Spleen (tissue), 11 donors: ENCODE measurements around the gene TBC1D22A. TPM values are rescaled to one million over a fixed set of nuclear protein-coding genes. Genes with fewer than 3 reads are reported as not detected.

Experiments
- DNase-seq: peaks from one replicate; pipeline ENCODE4 v3.0.0-alpha.2; 2020
- H3K27ac ChIP-seq, 8 donors: fragments of 200-600 bp; sonication (generic) in 7 of 8; 1 replicate in 4 of 8; 2 replicates in 4 of 8; pipeline versions ENCODE4 v1.5.0 to v1.8.0; 2016 to 2021; ENCODE audit warnings: inconsistent platforms in 4 of 8, mild to moderate bottlenecking in 4 of 8, moderate library complexity in 1 of 8
- H3K27me3 ChIP-seq, 7 donors: fragments of 200-600 bp; sonication (generic) in 6 of 7; replicated peaks in 1 of 7; 1 replicate in 4 of 7; 2 replicates in 3 of 7; pipeline versions ENCODE4 v1.5.0 to v1.8.0; 2016 to 2021; ENCODE audit warnings: inconsistent platforms in 3 of 7, mild to moderate bottlenecking in 1 of 7
- H3K36me3 ChIP-seq, 6 donors: fragments of 200-600 bp; sonication (generic) in 5 of 6; 1 replicate in 4 of 6; 2 replicates in 2 of 6; pipeline versions ENCODE4 v1.5.0 to v1.8.0; 2016 to 2021; ENCODE audit warnings: inconsistent platforms in 2 of 6
- H3K4me1 ChIP-seq, 6 donors: fragments of 200-600 bp; sonication (generic) in 5 of 6; 1 replicate in 3 of 6; 2 replicates in 3 of 6; pipeline versions ENCODE4 v1.5.0 to v1.8.0; 2016 to 2021; ENCODE audit warnings: inconsistent platforms in 3 of 6
- H3K4me3 ChIP-seq, 8 donors: fragments of 200-600 bp; sonication (generic) in 7 of 8; 1 replicate in 4 of 8; 2 replicates in 4 of 8; pipeline versions ENCODE4 v1.5.0 to v1.8.0; 2016 to 2021; ENCODE audit warnings: inconsistent platforms in 4 of 8, mild to moderate bottlenecking in 4 of 8, moderate library complexity in 2 of 8
- H3K9me3 ChIP-seq, 8 donors: fragments of 200-600 bp; sonication (generic) in 7 of 8; 1 replicate in 4 of 8; 2 replicates in 4 of 8; pipeline versions ENCODE4 v1.5.0 to v1.8.0; 2016 to 2021; ENCODE audit warnings: inconsistent platforms in 4 of 8
- CTCF ChIP-seq, 11 experiments: fragments of 200-600 bp in 7 of 11; fragments of 450-650 bp in 4 of 11; sonication (generic) in 4 of 11; IDR thresholded peaks in 8 of 11; conservative IDR thresholded peaks in 3 of 11; 1 replicate in 7 of 11; 2 replicates in 4 of 11; pipeline versions ENCODE4 v1.4.0 to v1.8.0; 2016 to 2021; ENCODE audit warnings: antibody characterized with exemption in 11 of 11, inconsistent platforms in 4 of 11, mild to moderate bottlenecking in 1 of 11
- POLR2A ChIP-seq, 3 donors: fragments of 450-650 bp; IDR thresholded peaks; one replicate each; pipeline ENCODE4 v1.5.1; 2017; ENCODE audit warnings: antibody characterized with exemption in 3 of 3, mild to moderate bottlenecking in 1 of 3
- POLR2AphosphoS5 ChIP-seq, 3 donors: sonication (generic); formaldehyde crosslinking; IDR thresholded peaks; one replicate each; pipeline ENCODE4 v1.5.1; 2017; ENCODE audit warnings: antibody characterized with exemption in 3 of 3
- WGBS, 5 donors: extraction: QIAGEN DNeasy Blood & Tissue Kit in 3 of 5; methylation state at CpG; one replicate each; pipeline versions ENCODE4 v1.1.5 to v1.1.7; 2013 to 2018; 5-methylcytosine and 5-hydroxymethylcytosine counted together
- intact Hi-C: fragments of 100-400 bp; cut with DNase I; formaldehyde crosslinking; loops from one replicate; pipeline ENCODE4 v1.15.0; 2023; ENCODE audit warnings: low total_unique reads
- polyA plus RNA-seq, 3 donors: library from polyadenylated mRNA; stranded (reverse); fragments of 200-250 nt; gene quantifications; one replicate each; pipeline ENCODE4 v1.2.1, GENCODE V29; 2013
- total RNA-seq, 7 donors: library from RNA; depleted of rRNA in 3 of 7; stranded (reverse); fragments of >200 nt in 3 of 7; fragmentation: NEBNext Ultra II Directional in 4 of 7; extraction: Animal tissue kit (Norgen Biotek cat#: 25700) in 4 of 7; gene quantifications; one replicate each; pipeline versions ENCODE4 v1.1.0 to v1.2.1, GENCODE V29; 2016 to 2021
- donor health status: healthy with polysubstance abuse.
- donor health status: DM: no; HTN: no; CAD: no; lungs with moderate emphysema.
- donor health status: DM: no; HTN: no; CAD: no.
- donor health status: Bipolar disorder and iron deficiency.
- donor health status: healthy.
- donor health status: DM: no; HTN: no; CAD: no.
- donor health status: DM: yes; HTN: yes; CAD: no.

Gene TBC1D22A
- total and polyA plus RNA-seq, 10 donors, result 17.2 to 66.9 (median 49.6) TPM

GRCh38 chr22:46887978-46888377 lies 125.5 kb downstream of the TBC1D22A start:
- no peak overlapping the region for H3K4me3 ChIP-seq
- H3K27ac ChIP-seq, result no peak overlapping the region
- H3K9me3 ChIP-seq, result no peaks in the 10 kb centered on the region
- H3K36me3 ChIP-seq, result peaks cover 0 to 95% (median 23%) of the 10 kb centered on the region in 6 donors
- WGBS, 5 donors, result 96 to 98% (median 97%) methylated on average over 11 of the region's 11 CpGs
- DNase-seq, result no peak
- H3K4me1 ChIP-seq, result no peaks in the 10 kb centered on the region
- no peaks in the 10 kb centered on the region for H3K27me3 ChIP-seq
- intact Hi-C loops, result no loop called here
- no peak for TF ChIP-seq POLR2AphosphoS5 (IDR thresholded peaks at IDR 0.05)
- no peak for TF ChIP-seq POLR2A (IDR thresholded peaks at IDR 0.05)
- no peak for TF ChIP-seq CTCF (IDR thresholded peaks at IDR 0.05 in 8 of 11, conservative IDR thresholded peaks at IDR 0.05 in 3 of 11)

- DNase-seq, result no peak
- 92 to 97% (median 96%) methylated on average over 10 of the region's 10 CpGs for WGBS, 5 donors
- intact Hi-C loops, result no loop called here
Observed at GRCh38 chr22:46890819-46891218, 128.4 kb downstream of the TBC1D22A start.

GRCh38 chr22:46891382-46891951 lies 129.0 kb downstream of the TBC1D22A start:
- TF ChIP-seq POLR2AphosphoS5 (IDR thresholded peaks at IDR 0.05) (no peak), CTCF (IDR thresholded peaks at IDR 0.05 in 8 of 11, conservative IDR thresholded peaks at IDR 0.05 in 3 of 11) (no peak), POLR2A (IDR thresholded peaks at IDR 0.05) (no peak)
- Histone ChIP-seq H3K4me3 (no peak overlapping the region), H3K4me1 (peaks cover 6 to 33% (median 15%) of the 10 kb centered on the region in 6 donors), H3K27me3 (no peaks in the 10 kb centered on the region), H3K9me3 (no peaks in the 10 kb centered on the region), H3K36me3 (peaks cover 0 to 94% (median 33%) of the 10 kb centered on the region in 6 donors), H3K27ac (no peak overlapping the region)
- DNase-seq, result no peak
- WGBS, 5 donors, result 93 to 97% (median 95%) methylated on average over 5 of the region's 5 CpGs
- intact Hi-C loops, result no loop called here

More at GRCh38 chr22:46890819-46891218, 128.4 kb downstream of the TBC1D22A start:
- Histone ChIP-seq H3K27ac (no peak overlapping the region), H3K27me3 (no peaks in the 10 kb centered on the region), H3K4me3 (no peak overlapping the region), H3K4me1 (peaks cover 2 to 27% (median 8%) of the 10 kb centered on the region in 6 donors), H3K9me3 (no peaks in the 10 kb centered on the region), H3K36me3 (peaks cover 0 to 96% (median 33%) of the 10 kb centered on the region in 6 donors)
- TF ChIP-seq CTCF (IDR thresholded peaks at IDR 0.05 in 8 of 11, conservative IDR thresholded peaks at IDR 0.05 in 3 of 11), result no peak
- TF ChIP-seq POLR2A (IDR thresholded peaks at IDR 0.05), result no peak
- peak in 1 of 3 donors; percentile 16 for TF ChIP-seq POLR2AphosphoS5 (IDR thresholded peaks at IDR 0.05)

GRCh38 chr22:46892866-46893265 lies 130.4 kb downstream of the TBC1D22A start:
- TF ChIP-seq POLR2AphosphoS5 (IDR thresholded peaks at IDR 0.05) (no peak), POLR2A (IDR thresholded peaks at IDR 0.05) (no peak), CTCF (IDR thresholded peaks at IDR 0.05 in 8 of 11, conservative IDR thresholded peaks at IDR 0.05 in 3 of 11) (no peak)
- Histone ChIP-seq H3K9me3 (no peaks in the 10 kb centered on the region), H3K27me3 (no peaks in the 10 kb centered on the region), H3K4me1 (peaks cover 6 to 45% (median 23%) of the 10 kb centered on the region in 6 donors), H3K36me3 (peaks cover 0 to 89% (median 30%) of the 10 kb centered on the region in 6 donors), H3K4me3 (no peak overlapping the region), H3K27ac (no peak overlapping the region)
- whole genome bisulfite sequencing, 5 donors, result 85 to 97% (median 90%) methylated on average over 15 of the region's 15 CpGs
- intact Hi-C loops, result no loop called here
- no peak for DNase-seq
